GM19452 (cell line): ENCODE data around the gene MANF.

Experiments used
- ATAC-seq: cut with Tn5 transposase; IDR thresholded peaks from one replicate; pipeline ENCODE4 v1.9.1; 2021; ENCODE audit not compliant: unreplicated experiment

Gene MANF

GRCh38 chr3:51429138-51429537 lies 44.0 kb downstream of the MANF start:
- ATAC-seq, result no peak

- ATAC-seq, result no peak
These were observed 49.0 kb downstream of the MANF start for GRCh38 chr3:51434110-51434509.

DNA sequence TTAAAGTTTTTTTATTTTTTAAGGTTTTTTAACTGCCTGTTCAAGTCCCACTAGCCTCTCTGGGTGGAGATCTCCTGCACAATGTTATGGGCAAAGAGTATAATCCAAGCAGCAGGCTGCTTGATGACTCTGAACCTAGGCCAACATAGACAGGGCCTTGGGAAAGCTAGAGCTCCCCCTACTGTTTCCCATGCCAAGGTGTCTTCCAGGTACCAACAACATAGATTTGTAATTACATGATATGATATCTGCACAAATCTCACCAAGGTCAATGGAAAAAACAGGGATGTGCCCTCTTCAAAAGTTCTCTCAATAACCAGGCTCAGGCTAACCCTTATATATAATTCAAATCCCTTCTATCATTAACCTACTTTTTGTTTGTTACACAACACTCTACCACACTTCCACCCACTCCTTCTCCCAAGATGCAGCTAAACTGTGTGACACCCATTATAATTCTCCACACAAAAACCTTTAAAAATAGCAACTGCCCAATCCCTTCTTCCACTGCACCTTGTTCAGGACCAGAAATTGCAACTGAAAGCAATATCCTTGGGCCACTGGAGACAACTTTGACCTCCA lies 49.7 kb downstream of the MANF start:
- no peak for ATAC-seq

GRCh38 chr3:51436998-51437639 lies 52.0 kb downstream of the MANF start:
- no peak for ATAC-seq
